ENCODE data around the gene CSTF3.
"Not testable (repeated sequence)": the region's sequence is repeated elsewhere in the genome, so short reads cannot be mapped to it uniquely, and the experiment has no call there.

CSTF3 gene

DNA sequence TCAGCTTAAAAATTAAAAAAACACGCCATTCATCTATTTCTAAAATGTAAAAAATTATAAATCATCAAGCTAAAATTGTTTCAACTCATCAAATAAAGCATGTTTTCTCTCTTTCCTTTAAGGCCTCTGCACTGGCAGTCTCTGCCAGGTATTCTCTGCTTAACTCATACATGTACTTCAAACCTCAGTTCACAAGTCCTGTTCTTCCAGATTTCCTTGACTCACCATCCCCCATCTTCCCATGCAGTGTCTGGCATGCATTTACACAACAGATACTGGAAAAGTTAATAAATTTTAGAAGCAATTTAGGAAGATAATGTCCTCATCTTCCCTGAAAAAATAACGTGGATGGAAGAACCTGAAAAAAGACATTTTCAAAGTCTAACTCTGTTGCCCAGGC is 32.5 kb downstream of the CSTF3 start:
- no peak overlapping the region for H2AFZ ChIP-seq
- H3K27me3 ChIP-seq (ENCODE audit: control insufficient read depth, insufficient read depth, low read length), result no peaks in the 10 kb centered on the region
- no peak overlapping the region for H3K9ac ChIP-seq
- H3K4me1 ChIP-seq, result no peaks in the 10 kb centered on the region
- no peak overlapping the region for H3K4me2 ChIP-seq (ENCODE audit: low read length)
- no peak overlapping the region for H3K27ac ChIP-seq
- H3K79me2 ChIP-seq, result no peaks in the 10 kb centered on the region
- H3K36me3 ChIP-seq (ENCODE audit: control insufficient read depth, insufficient read depth, low read length), result no peaks in the 10 kb centered on the region
- no peak overlapping the region for H3K4me3 ChIP-seq (ENCODE audit: low read depth, low read length)
- H3K9me3 ChIP-seq (ENCODE audit: control insufficient read depth, low read length), result no peaks in the 10 kb centered on the region
- TF ChIP-seq, protein P1, sequence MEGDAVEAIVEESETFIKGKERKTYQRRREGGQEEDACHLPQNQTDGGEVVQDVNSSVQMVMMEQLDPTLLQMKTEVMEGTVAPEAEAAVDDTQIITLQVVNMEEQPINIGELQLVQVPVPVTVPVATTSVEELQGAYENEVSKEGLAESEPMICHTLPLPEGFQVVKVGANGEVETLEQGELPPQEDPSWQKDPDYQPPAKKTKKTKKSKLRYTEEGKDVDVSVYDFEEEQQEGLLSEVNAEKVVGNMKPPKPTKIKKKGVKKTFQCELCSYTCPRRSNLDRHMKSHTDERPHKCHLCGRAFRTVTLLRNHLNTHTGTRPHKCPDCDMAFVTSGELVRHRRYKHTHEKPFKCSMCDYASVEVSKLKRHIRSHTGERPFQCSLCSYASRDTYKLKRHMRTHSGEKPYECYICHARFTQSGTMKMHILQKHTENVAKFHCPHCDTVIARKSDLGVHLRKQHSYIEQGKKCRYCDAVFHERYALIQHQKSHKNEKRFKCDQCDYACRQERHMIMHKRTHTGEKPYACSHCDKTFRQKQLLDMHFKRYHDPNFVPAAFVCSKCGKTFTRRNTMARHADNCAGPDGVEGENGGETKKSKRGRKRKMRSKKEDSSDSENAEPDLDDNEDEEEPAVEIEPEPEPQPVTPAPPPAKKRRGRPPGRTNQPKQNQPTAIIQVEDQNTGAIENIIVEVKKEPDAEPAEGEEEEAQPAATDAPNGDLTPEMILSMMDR (IDR thresholded peaks at IDR 0.05), result no peak

DNA sequence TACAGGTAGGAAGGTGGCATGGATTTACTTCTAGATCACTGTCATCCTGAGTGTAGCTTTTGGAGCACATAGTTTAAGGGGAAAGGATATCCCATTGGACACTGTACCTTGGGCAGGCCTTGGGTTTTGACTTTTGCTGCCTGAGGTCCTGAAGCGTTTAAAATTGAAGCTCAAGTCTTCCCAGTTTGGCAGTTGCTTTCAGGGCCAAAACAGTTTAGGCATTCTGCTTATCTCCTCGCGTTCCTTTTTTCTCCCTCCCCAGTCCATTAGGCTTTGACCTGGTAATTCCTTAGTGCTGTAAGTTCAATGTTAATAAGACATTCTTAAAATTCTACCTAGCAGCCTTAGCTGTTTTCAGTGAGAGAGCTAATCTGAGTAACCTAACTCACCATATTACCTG is 35.7 kb downstream of the CSTF3 start:
- TF ChIP-seq, protein P1 (IDR thresholded peaks at IDR 0.05), result no peak
- no peak overlapping the region for H3K4me3 ChIP-seq (ENCODE audit: low read depth, low read length)
- no peaks in the 10 kb centered on the region for H3K4me1 ChIP-seq

DNA sequence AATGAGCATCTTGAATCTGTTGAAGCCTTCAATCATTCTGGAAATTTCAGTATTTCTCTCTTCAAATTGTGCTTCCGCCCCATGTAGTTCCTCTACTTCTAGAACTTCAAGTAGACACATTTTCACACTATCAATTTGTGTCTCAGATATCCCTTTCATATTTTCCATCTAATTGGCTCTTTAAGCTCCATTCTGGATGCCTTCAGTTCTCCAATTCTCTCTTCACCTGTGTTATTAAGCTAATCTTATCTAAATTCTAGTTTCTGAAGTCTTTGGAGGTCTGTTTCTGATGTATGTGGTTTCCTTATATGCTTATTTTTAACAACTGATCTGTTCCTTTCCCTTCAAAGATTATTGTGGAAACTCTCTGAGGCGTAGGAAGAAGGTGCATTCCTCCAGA is 36.3 kb downstream of the CSTF3 start:
- Histone ChIP-seq H3K27me3 (ENCODE audit: control insufficient read depth, insufficient read depth, low read length) (no peaks in the 10 kb centered on the region), H3K4me3 (ENCODE audit: low read depth, low read length) (no peak overlapping the region), H3K4me2 (ENCODE audit: low read length) (no peak overlapping the region), H3K9me3 (ENCODE audit: control insufficient read depth, low read length) (no peaks in the 10 kb centered on the region), H3K4me1 (no peaks in the 10 kb centered on the region), H3K9ac (no peak overlapping the region), H3K36me3 (ENCODE audit: control insufficient read depth, insufficient read depth, low read length) (no peaks in the 10 kb centered on the region), H3K79me2 (no peaks in the 10 kb centered on the region), H2AFZ (no peak overlapping the region), H3K27ac (no peak overlapping the region)
- TF ChIP-seq, protein P1 (IDR thresholded peaks at IDR 0.05), result no peak

More for the DNA sequence above, 35.7 kb downstream of the CSTF3 start:
- Histone ChIP-seq H3K9me3 (ENCODE audit: control insufficient read depth, low read length) (no peaks in the 10 kb centered on the region), H3K36me3 (ENCODE audit: control insufficient read depth, insufficient read depth, low read length) (no peaks in the 10 kb centered on the region), H2AFZ (no peak overlapping the region), H3K4me2 (ENCODE audit: low read length) (no peak overlapping the region), H3K79me2 (no peaks in the 10 kb centered on the region), H3K9ac (no peak overlapping the region), H3K27ac (no peak overlapping the region), H3K27me3 (ENCODE audit: control insufficient read depth, insufficient read depth, low read length) (no peaks in the 10 kb centered on the region)

DNA sequence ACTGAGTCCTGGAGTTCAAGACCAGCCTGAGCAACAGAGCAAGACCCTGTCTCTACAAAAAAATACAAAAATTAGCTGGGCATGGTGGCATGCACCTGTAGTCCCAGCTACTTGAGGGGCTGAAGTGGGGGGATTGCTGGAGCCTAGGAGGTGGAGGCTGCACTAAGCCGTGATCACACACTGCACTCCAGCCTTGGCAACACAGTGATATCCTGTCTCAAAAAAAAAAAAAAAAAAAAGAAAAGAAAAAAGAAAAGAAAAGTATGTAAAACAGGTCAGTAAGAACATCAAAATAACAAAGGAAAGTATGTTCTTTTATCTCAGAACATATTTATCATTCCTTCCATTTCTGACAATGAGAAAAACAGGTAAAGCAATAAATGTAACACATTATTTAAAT is 38.6 kb downstream of the CSTF3 start:
- H3K4me2 ChIP-seq (ENCODE audit: low read length); H3K9me3 ChIP-seq (ENCODE audit: control insufficient read depth, low read length); H3K27me3 ChIP-seq (ENCODE audit: control insufficient read depth, insufficient read depth, low read length); H3K79me2 ChIP-seq; H3K9ac ChIP-seq; H3K36me3 ChIP-seq (ENCODE audit: control insufficient read depth, insufficient read depth, low read length); H3K4me3 ChIP-seq (ENCODE audit: low read depth, low read length); H3K27ac ChIP-seq; H2AFZ ChIP-seq; H3K4me1 ChIP-seq: not testable (repeated sequence)

DNA sequence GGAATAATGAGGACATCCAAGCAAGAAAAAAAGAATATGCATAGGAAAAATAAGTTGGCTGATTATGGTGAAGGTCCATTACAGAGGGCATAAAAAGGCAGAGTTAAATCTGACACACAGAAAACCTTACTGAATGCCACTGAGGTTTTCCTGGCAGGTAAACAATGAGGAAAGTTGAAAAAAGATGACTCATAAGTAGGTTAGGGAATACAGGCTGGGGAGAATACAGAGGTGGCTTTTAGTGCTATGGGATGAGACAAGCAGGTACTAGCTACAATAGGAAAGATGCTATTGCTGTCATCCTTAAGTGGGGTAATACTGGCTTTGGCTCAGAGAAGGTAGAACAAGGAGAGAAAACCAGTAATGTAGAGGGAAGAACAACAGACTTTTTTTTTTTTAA is 44.7 kb downstream of the CSTF3 start:
- Histone ChIP-seq H3K79me2 (no peaks in the 10 kb centered on the region), H3K4me2 (ENCODE audit: low read length) (no peak overlapping the region), H3K4me3 (ENCODE audit: low read depth, low read length) (no peak overlapping the region), H3K9ac (no peak overlapping the region), H3K9me3 (ENCODE audit: control insufficient read depth, low read length) (no peaks in the 10 kb centered on the region), H3K27ac (no peak overlapping the region), H3K27me3 (ENCODE audit: control insufficient read depth, insufficient read depth, low read length) (no peaks in the 10 kb centered on the region), H3K4me1 (no peaks in the 10 kb centered on the region), H3K36me3 (ENCODE audit: control insufficient read depth, insufficient read depth, low read length) (no peaks in the 10 kb centered on the region), H2AFZ (no peak overlapping the region)
- TF ChIP-seq, protein P1 (IDR thresholded peaks at IDR 0.05), result no peak

Measured in parathyroid adenoma (tissue), 2 donors.